ENCODE measurements around the gene ELF5.

The ELF5 gene

GRCh38 chr11:34448223-34448994, 65.2 kb downstream of the ELF5 start:
- DNase-seq = no peak

DNA sequence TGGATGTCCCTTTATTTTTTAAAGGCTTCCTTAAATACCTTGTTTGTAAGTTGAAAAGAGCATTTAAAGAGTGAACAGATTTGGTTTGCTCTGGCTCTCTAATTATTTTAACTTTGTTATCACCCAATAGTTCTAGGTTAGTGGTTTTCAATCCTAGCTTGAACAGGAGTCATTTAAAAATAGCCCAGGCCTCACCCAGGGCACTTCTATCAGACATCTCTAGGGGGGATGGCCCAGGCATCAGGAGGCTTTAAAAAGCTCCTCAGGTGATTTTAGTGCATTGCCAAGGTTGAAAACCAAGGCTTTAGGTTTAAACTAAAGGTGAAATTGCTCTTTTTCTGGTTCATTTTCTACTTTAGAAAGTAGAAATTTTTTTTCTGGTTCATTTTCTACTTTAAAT, 66.5 kb downstream of the ELF5 start:
- DNase-seq = no peak

- DNase-seq = no peak
Measured at GRCh38 chr11:34446386-34446785, 67.2 kb downstream of the ELF5 start.

GRCh38 chr11:34445956-34446355, 67.6 kb downstream of the ELF5 start:
- no peak for DNase-seq

DNA sequence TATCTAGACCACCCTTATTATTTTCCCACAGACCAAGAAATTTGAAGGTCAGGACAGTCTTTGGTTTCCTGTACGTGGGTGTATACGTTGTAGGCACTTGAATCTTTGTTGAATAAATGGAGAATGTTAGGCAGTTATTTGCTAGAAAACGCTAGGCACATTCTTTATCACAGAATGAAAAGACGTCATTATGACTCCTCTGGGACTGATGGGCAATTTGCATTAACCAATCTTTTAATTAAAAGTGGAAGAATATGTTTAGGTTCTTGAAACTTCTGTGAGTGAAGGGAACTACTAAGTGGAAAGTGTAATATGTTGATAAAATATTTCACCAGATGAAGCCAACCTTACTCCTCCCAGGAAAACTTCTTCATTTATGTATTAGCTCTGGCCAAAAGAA, 69.2 kb downstream of the ELF5 start:
- DNase-seq = no peak

- no peak for DNase-seq
Measured at GRCh38 chr11:34443136-34443535, 70.5 kb downstream of the ELF5 start.

- no peak for DNase-seq
Measured at GRCh38 chr11:34441814-34442213, 71.8 kb downstream of the ELF5 start.

- DNase-seq = no peak
Measured at GRCh38 chr11:34439610-34440198, 73.9 kb downstream of the ELF5 start.

DNA sequence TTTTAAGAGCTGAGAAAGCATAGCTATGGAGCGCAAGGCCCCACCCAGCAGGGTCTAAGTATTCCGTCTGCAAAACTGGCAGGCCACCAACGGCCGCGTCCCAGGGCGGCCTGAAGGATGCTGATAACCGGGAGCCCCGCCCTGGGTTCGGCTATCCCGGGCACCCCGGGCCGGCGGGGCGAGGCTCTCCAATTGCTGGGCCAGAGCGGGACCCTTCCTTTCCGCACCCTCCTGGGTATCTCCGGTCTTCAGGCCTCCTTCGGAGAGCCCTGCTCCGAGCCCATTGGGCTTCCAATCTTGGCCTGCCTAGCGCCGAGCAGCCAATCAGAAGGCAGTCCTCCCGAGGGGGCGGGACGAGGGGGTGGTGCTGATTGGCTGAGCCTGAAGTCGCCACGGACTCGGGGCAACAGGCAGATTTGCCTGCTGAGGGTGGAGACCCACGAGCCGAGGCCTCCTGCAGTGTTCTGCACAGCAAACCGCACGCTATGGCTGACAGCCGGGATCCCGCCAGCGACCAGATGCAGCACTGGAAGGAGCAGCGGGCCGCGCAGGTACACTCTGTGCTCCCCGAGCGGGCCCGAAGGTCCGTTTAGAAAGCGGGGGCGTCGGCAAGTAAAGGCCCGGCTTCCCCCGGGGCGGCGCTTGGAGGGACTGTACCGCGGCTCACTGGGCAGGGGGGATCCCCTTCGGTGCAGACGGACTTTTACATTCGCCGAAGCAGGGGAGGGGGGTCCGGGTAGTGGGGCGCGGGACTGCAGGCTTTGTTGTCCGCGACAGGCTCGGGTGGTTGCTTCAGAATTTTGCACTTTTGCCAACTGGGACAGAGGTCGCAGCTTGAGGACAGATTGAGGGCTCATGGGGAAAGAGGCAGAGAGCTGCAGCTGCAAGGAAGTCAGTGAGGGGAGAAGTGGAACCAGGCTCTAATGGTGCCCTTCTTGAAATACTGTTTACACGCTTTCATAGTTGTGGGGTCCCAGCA, 74.8 kb downstream of the ELF5 start, which contains the start of gene CAT:
Gene CAT (plus strand): TSS at position 406 of the 979 bp plus-strand sequence. CDS start 80 bp downstream, at position 486.
- DNase-seq = peak; percentile 97

GRCh38 chr11:34437224-34438125, 76.1 kb downstream of the ELF5 start:
- DNase-seq = no peak

DNA sequence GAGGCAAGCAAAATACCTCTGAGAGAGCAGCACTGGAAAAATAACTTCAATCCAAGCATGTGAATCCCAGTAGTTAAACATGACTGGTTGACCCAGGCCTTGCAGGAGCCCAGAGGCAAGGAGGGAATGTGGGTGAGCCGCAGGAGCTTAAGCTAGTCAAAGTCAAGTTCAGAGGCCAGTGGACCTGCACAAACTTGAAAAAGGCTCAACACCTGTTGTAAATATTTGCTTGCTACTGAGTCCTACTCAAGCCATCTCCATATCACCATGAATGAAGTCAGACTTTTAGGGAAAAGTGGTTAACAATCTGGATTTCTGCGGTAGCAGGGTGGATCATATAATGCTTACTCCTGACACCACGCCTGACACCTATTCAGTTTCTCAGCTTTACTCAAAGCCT, 79.7 kb downstream of the ELF5 start:
- no peak for DNase-seq

DNA sequence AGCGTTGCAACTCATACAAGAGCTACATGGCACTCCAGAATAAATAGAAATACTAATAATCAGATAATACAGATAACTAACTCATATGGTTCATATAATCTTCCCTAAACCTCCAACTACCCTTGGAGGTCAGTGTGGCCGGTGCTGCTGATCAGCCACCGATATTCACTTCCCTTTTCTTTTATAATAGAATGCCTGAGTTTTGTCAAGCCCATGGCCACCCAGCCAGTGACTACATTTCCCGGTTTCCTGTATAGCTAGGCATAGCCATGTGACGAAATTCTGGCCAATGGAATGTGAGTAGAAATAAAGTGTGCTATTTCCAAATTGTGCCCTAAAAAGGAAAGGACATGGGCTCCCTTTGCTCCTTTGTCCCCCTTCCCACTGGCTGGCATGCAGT, 80.8 kb downstream of the ELF5 start:
- no peak for DNase-seq

GRCh38 chr11:34431979-34432378, 81.6 kb downstream of the ELF5 start:
- no peak for DNase-seq

Data from CD4-positive, alpha-beta T cell treated with Interleukin-15 for 1 hour (primary cell).